K562 (cell line): ENCODE results near the gene KLK14. TPM values are rescaled to one million over a fixed set of nuclear protein-coding genes. Genes with fewer than 3 reads are reported as not detected.

Source experiments
- C11orf30 ChIP-seq: fragments of 450-650 bp; IDR thresholded peaks from 2 replicates; pipeline ENCODE4 v1.6.1; 2016; ENCODE audit warnings: low read depth, mild to moderate bottlenecking
- DNMT1 ChIP-seq: fragments of 450-650 bp; IDR thresholded peaks from 2 replicates; pipeline ENCODE4 v1.6.1; 2016; ENCODE audit warnings: antibody characterized with exemption, mild to moderate bottlenecking
- FUS ChIP-seq: fragments of 200-400 bp; formaldehyde crosslinking; optimal IDR thresholded peaks from 2 replicates; pipeline ENCODE3; 2017; ENCODE audit warnings: low read depth, low read length
- NR2C2 ChIP-seq, 2 experiments: fragments of 200-800 bp in 1 of 2; sonication (Bioruptor generic) in 1 of 2; sonication (generic) in 1 of 2; formaldehyde crosslinking in 1 of 2; IDR thresholded peaks; 2 replicates each; pipeline versions ENCODE4 v1.6.1 to v1.8.0; 2016 to 2022; ENCODE audit warnings: mild to moderate bottlenecking in 1 of 2, missing compliant biosample characterization in 1 of 2, missing genetic modification characterization in 1 of 2, missing genetic modification reagents in 1 of 2
- RBM22 ChIP-seq: fragments of 200-400 bp; formaldehyde crosslinking; IDR thresholded peaks from 2 replicates; pipeline ENCODE4 v1.6.1; 2018; ENCODE audit warnings: low read length, low read depth; ENCODE audit not compliant: poor library complexity, severe bottlenecking
- REST ChIP-seq, 2 experiments: fragments of 450-650 bp; formaldehyde crosslinking in 1 of 2; IDR thresholded peaks; 2 replicates each; pipeline versions ENCODE4 v1.4.0 to v1.6.1; 2014 to 2020; ENCODE audit warnings: mild to moderate bottlenecking in 2 of 2, borderline replicate concordance in 1 of 2, low read depth in 1 of 2
- SMARCE1 ChIP-seq: fragments of 450-650 bp; IDR thresholded peaks from 2 replicates; pipeline ENCODE4 v1.7.1; 2016; ENCODE audit warnings: mild to moderate bottlenecking
- SREBF1 ChIP-seq: fragments of 150-350 bp; IDR thresholded peaks from 2 replicates; pipeline ENCODE4 v1.6.1; 2014; ENCODE audit warnings: antibody characterized with exemption, low read depth, low read length, borderline replicate concordance
- SRSF3 ChIP-seq: fragments of 200-400 bp; formaldehyde crosslinking; IDR thresholded peaks from 2 replicates; pipeline ENCODE4 v1.6.1; 2016; ENCODE audit warnings: mild to moderate bottlenecking, low read length, moderate library complexity; ENCODE audit not compliant: insufficient read depth
- TBL1XR1 ChIP-seq, 2 experiments: IDR thresholded peaks; 2 replicates each; pipeline ENCODE4 v1.6.1; 2012; ENCODE audit warnings: improper control_type of control experiment in 2 of 2, low read length in 2 of 2, mild to moderate bottlenecking in 1 of 2
- TFE3 ChIP-seq: fragments of 450-650 bp; formaldehyde crosslinking; IDR thresholded peaks from 2 replicates; pipeline ENCODE4 v1.4.0; 2020; ENCODE audit warnings: mild to moderate bottlenecking, mixed read lengths
- ZFP30 ChIP-seq: fragments of 250-450 bp; sonication (Bioruptor Pico); IDR thresholded peaks from 2 replicates; pipeline ENCODE4 v1.8.0; 2022; ENCODE audit warnings: moderate library complexity, mild to moderate bottlenecking, inconsistent platforms, borderline replicate concordance
- ZNF146 ChIP-seq: IDR thresholded peaks from one replicate; pipeline ENCODE4 v1.6.1; 2018; ENCODE audit warnings: missing compliant biosample characterization; ENCODE audit not compliant: unreplicated experiment
- ZNF707 ChIP-seq: fragments of 250-450 bp; sonication (Bioruptor Pico); conservative IDR thresholded peaks from 2 replicates; pipeline ENCODE4 v1.8.0; 2022; ENCODE audit warnings: inconsistent platforms, mild to moderate bottlenecking, moderate library complexity
- polyA plus RNA-seq, 8 experiments: library from polyadenylated mRNA; depleted of rRNA in 4 of 8; stranded (reverse) in 5 of 8; unstranded in 3 of 8; fragments of >200 nt; fragmentation: Nextera tagmentation in 2 of 8; fragmentation: Illumina TruSeq in 1 of 8; extraction: Ambion mirVana in 2 of 8; extraction: Trizol in 1 of 8; gene quantifications; 2 replicates each; pipeline versions ENCODE4 v1.2.1 to v1.2.3, GENCODE V29; 2011 to 2014; ENCODE audit warnings: inconsistent platforms in 1 of 8, missing spikeins in 1 of 8
- total RNA-seq, 7 experiments: library from RNA; depleted of rRNA in 6 of 7; stranded (reverse); fragments of >200 nt in 6 of 7; fragmentation: Illumina TruSeq in 2 of 7; extraction: Trizol in 2 of 7; gene quantifications; 2 replicates each; pipeline versions ENCODE4 v1.2.1 to v1.2.3, GENCODE V29; 2011 to 2021; ENCODE audit warnings: low replicate concordance in 1 of 7
- TF ChIP-seq, protein P1 (sequence below): sonication (generic); formaldehyde crosslinking; IDR thresholded peaks from 2 replicates; pipeline ENCODE4 v1.8.0; 2022; ENCODE audit warnings: mild to moderate bottlenecking, missing genetic modification reagents

KLK14 gene
- total and polyA plus RNA-seq, 9 of the 15 experiments (the other 6 are each of a cell fraction or from before 2014, with no cell fraction given): not detected

GRCh38 chr19:51065221-51065960, 17.3 kb downstream of the KLK14 start (continued):
- TF ChIP-seq REST (IDR thresholded peaks at IDR 0.05; ENCODE audit: borderline replicate concordance) (no peak), REST (CRISPR knock-in tag; IDR thresholded peaks at IDR 0.05; ENCODE audit: low read depth) (no peak), NR2C2 (CRISPR knock-in tag; IDR thresholded peaks at IDR 0.05) (no peak), NR2C2 (tag; IDR thresholded peaks at IDR 0.05) (peak; percentile 29), DNMT1 (no peak), ZNF146 (CRISPR knock-in tag) (no peak), SREBF1 (no peak), C11orf30 (peak; percentile 31; the same call in 1 of the 2 replicates), ZFP30 (CRISPR knock-in tag) (no peak), SMARCE1 (no peak), RBM22 (no peak), ZNF707 (CRISPR knock-in tag) (no peak), SRSF3 (no peak), TBL1XR1 (IDR thresholded peaks at IDR 0.05; ENCODE audit: low read length in 2 of 2) (no peak), FUS (no peak), TFE3 (CRISPR knock-in tag) (no peak)
- TF ChIP-seq, protein P1, sequence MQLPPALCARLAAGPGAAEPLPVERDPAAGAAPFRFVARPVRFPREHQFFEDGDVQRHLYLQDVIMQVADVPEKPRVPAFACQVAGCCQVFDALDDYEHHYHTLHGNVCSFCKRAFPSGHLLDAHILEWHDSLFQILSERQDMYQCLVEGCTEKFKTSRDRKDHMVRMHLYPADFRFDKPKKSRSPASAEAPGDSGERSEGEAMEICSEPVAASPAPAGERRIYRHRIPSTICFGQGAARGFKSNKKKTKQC (CRISPR knock-in tag): no peak
